SH-SY5Y (cell line): Measurements from ENCODE around the gene SPANXN2.

Experiments
- GATA2 ChIP-seq: IDR thresholded peaks from 2 replicates; pipeline ENCODE4 v1.6.1; 2011; ENCODE audit warnings: mild to moderate bottlenecking, low read depth, low read length
- GATA3 ChIP-seq: IDR thresholded peaks from 2 replicates; pipeline ENCODE4 v1.6.1; 2011; ENCODE audit warnings: low read depth, mild to moderate bottlenecking, low read length, moderate library complexity

DNA sequence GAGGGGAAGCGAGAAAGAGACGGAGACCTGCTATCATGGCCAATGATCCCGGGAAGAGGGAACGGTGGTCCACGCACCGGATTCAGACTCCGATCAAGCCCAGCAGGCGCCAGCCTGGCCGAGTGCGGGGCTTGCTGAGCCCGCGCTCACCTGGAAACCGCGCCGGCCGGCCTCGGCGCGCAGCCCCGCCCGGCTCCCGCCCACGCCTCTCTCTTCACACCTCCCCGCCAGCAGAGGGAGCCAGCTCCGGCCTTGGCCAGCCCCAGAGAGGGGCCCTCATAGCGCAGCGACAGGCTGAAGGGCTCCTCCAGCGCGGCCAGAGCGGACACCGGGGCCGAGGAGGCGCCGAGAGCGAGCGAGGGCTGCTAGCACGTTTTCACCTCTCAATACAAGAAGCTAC lies 36.8 kb upstream of the SPANXN2 start:
- TF ChIP-seq GATA3 (no peak), GATA2 (no peak)
